Esophagus muscularis mucosa (tissue), 4 donors: ENCODE measurements around the gene TNS1. TPM values are rescaled to one million over a fixed set of nuclear protein-coding genes. Genes with fewer than 3 reads are reported as not detected.

Experiments
- DNase-seq: peaks from one replicate; pipeline ENCODE4 v3.0.0-alpha.2; 2017; ENCODE audit errors: extremely low spot score
- H3K27ac ChIP-seq, 4 donors: fragments of 200-600 bp; sonication (generic); replicated peaks in 1 of 4; 1 replicate in 3 of 4; 2 replicates in 1 of 4; pipeline ENCODE4 v1.5.1; 2016 to 2019; ENCODE audit warnings: mild to moderate bottlenecking in 1 of 4
- H3K27me3 ChIP-seq, 4 donors: fragments of 200-600 bp; sonication (generic); one replicate each; pipeline versions ENCODE4 v1.5.1 to v1.6.0; 2016 to 2019
- H3K36me3 ChIP-seq, 4 donors: fragments of 200-600 bp; sonication (generic); one replicate each; pipeline ENCODE4 v1.5.1; 2016 to 2019
- H3K4me1 ChIP-seq, 4 donors: fragments of 200-600 bp; sonication (generic); one replicate each; pipeline ENCODE4 v1.5.1; 2016 to 2019
- H3K4me3 ChIP-seq, 4 donors: fragments of 200-600 bp; sonication (generic); 1 replicate in 2 of 4; 2 replicates in 2 of 4; pipeline ENCODE4 v1.5.1; 2016 to 2019; ENCODE audit warnings: mild to moderate bottlenecking in 4 of 4, moderate library complexity in 1 of 4
- H3K9me3 ChIP-seq, 4 donors: fragments of 200-600 bp; sonication (generic); 1 replicate in 3 of 4; 2 replicates in 1 of 4; pipeline ENCODE4 v1.5.1; 2016 to 2019
- EP300 ChIP-seq: sonication (generic); formaldehyde crosslinking; IDR thresholded peaks from one replicate; pipeline ENCODE4 v1.6.1; 2017; ENCODE audit warnings: antibody characterized with exemption
- POLR2A ChIP-seq: fragments of 450-650 bp; IDR thresholded peaks from one replicate; pipeline ENCODE4 v1.6.1; 2017; ENCODE audit warnings: antibody characterized with exemption, moderate library complexity, mild to moderate bottlenecking, low read depth
- POLR2AphosphoS5 ChIP-seq, 2 donors: sonication (generic); formaldehyde crosslinking; IDR thresholded peaks; one replicate each; pipeline ENCODE4 v1.6.1; 2017; ENCODE audit warnings: antibody characterized with exemption in 2 of 2
- WGBS: methylation state at CpG from one replicate; pipeline ENCODE4 v1.1.5; 2018; 5-methylcytosine and 5-hydroxymethylcytosine counted together
- intact Hi-C: fragments of 100-400 bp; cut with DNase I; formaldehyde crosslinking; loops from one replicate; pipeline ENCODE4 v1.15.1; 2023
- total RNA-seq, 4 donors: library from RNA; depleted of rRNA; stranded (reverse); fragments of >200 nt; gene quantifications; one replicate each; pipeline versions ENCODE4 v1.1.0 to v1.2.1, GENCODE V29; 2016
- TF ChIP-seq, protein P1 (sequence below), 3 experiments: fragments of 200-600 bp in 2 of 3; fragments of 450-650 bp in 1 of 3; sonication (generic) in 2 of 3; IDR thresholded peaks; one replicate each; pipeline ENCODE4 v1.5.1; 2017 to 2019; ENCODE audit warnings: antibody characterized with exemption in 3 of 3, mild to moderate bottlenecking in 2 of 3, moderate library complexity in 1 of 3

The TNS1 gene
- total RNA-seq, 4 donors from 2014 or later, result 1,001 to 2,170 (median 1,411) TPM

GRCh38 chr2:217996361-217996760, 6.4 kb downstream of the TNS1 start:
- Histone ChIP-seq H3K4me3 (peak overlapping the region in 1 of 4 donors; percentile 30), H3K27ac (peak overlapping the region; percentile 13 to 65 (median 44)), H3K4me1 (peaks cover 28 to 54% (median 43%) of the 10 kb centered on the region in 4 donors), H3K36me3 (no peaks in the 10 kb centered on the region), H3K27me3 (no peaks in the 10 kb centered on the region), H3K9me3 (no peaks in the 10 kb centered on the region)
- no peak for DNase-seq
- intact Hi-C loops, result no loop called here
- TF ChIP-seq POLR2A (no peak), POLR2AphosphoS5 (IDR thresholded peaks at IDR 0.05) (no peak)
- TF ChIP-seq, protein P1, sequence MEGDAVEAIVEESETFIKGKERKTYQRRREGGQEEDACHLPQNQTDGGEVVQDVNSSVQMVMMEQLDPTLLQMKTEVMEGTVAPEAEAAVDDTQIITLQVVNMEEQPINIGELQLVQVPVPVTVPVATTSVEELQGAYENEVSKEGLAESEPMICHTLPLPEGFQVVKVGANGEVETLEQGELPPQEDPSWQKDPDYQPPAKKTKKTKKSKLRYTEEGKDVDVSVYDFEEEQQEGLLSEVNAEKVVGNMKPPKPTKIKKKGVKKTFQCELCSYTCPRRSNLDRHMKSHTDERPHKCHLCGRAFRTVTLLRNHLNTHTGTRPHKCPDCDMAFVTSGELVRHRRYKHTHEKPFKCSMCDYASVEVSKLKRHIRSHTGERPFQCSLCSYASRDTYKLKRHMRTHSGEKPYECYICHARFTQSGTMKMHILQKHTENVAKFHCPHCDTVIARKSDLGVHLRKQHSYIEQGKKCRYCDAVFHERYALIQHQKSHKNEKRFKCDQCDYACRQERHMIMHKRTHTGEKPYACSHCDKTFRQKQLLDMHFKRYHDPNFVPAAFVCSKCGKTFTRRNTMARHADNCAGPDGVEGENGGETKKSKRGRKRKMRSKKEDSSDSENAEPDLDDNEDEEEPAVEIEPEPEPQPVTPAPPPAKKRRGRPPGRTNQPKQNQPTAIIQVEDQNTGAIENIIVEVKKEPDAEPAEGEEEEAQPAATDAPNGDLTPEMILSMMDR (IDR thresholded peaks at IDR 0.05), result no peak
- 60% methylated on average over 7 of the region's 7 CpGs for WGBS

- Histone ChIP-seq H3K27me3 (no peaks in the 10 kb centered on the region), H3K36me3 (no peaks in the 10 kb centered on the region), H3K4me3 (peak overlapping the region in 1 of 4 donors; percentile 16), H3K4me1 (peaks cover 28 to 54% (median 43%) of the 10 kb centered on the region in 4 donors), H3K9me3 (no peaks in the 10 kb centered on the region), H3K27ac (peak overlapping the region; percentile 13 to 65 (median 44))
- TF ChIP-seq, protein P1 (IDR thresholded peaks at IDR 0.05), result no peak
- TF ChIP-seq POLR2AphosphoS5 (IDR thresholded peaks at IDR 0.05), result no peak
- TF ChIP-seq POLR2A, result no peak
- TF ChIP-seq EP300, result no peak
- no peak for DNase-seq
- WGBS, result no CpG with 5 or more reads among the region's 8 CpGs
- intact Hi-C loops, result no loop called here
Measured at GRCh38 chr2:217995731-217996231, 7.0 kb downstream of the TNS1 start.

DNA sequence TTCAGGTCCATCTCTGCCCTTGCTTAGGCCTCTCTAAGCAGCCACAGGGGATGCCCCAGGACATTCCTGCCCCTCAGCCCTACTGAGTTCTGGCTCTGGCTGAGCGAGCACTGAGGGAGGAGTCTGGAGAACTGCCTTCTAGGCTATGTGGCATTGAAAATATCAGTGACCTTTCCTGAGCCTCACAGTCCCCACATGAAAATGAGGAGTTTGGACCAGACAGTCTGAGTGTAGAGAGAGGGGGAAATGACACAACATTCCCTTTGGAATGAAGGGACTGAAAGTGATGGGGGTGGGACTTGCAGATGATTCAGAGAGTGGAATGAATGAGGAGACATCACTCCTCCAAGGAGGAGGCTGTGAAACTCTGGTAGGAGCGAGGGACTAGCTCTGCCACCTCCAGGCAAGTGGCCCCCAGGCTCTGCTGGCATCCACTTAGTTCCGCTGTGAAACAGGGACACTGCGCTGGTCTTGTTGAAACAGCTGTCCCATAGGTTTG, 8.0 kb downstream of the TNS1 start:
- Histone ChIP-seq H3K27ac (peak overlapping the region; percentile 12 to 65 (median 26)), H3K9me3 (no peaks in the 10 kb centered on the region), H3K4me1 (peaks cover 28 to 52% (median 41%) of the 10 kb centered on the region in 4 donors), H3K4me3 (no peak overlapping the region), H3K36me3 (peaks cover 0 to 4% (median 0%) of the 10 kb centered on the region in 4 donors), H3K27me3 (no peaks in the 10 kb centered on the region)
- no peak for DNase-seq
- WGBS, result 79% methylated on average over 4 of the region's 4 CpGs
- peak in 1 of 2 donors; percentile 29 for TF ChIP-seq POLR2AphosphoS5 (IDR thresholded peaks at IDR 0.05)
- no peak for TF ChIP-seq EP300
- intact Hi-C loops, result no loop called here

DNA sequence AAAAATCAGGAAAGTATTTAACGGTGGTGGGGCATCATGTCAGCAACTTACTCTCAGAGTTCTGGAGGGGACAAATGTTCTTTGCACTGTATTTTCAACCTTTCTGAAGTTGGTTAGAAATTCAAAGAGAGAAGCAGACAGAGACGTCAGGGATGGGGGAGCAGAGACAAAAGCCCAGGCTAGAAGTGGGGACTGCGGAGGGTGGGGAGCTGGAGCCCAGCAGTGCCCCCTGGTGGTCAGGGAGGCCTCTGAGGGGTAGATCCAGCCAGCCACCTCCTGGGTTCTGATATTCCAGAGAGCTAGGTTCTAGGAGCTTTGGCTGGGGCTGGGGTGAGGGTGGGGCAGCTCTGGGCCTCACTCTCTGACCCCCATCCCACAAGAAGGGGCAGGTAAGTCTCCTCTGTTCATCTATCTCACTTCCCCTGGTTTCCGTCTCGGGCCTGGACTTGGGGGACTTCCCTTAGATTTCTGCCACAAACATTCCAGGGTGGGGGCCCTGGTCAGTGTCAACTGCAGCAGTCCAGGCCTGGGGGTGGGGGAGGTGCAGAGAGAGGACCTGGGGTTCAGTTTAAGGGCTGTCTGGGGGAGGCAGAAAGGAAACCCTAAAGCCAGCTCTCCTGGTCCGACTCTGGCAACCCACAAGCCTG, 8.9 kb downstream of the TNS1 start:
- intact Hi-C loops, result no loop called here
- TF ChIP-seq, protein P1 (IDR thresholded peaks at IDR 0.05), result peak; percentile 77 to 94 (median 79)
- no peak for TF ChIP-seq POLR2A
- TF ChIP-seq EP300, result no peak
- TF ChIP-seq POLR2AphosphoS5 (IDR thresholded peaks at IDR 0.05), result peak in 1 of 2 donors; percentile 23
- Histone ChIP-seq H3K27me3 (no peaks in the 10 kb centered on the region), H3K36me3 (peaks cover 0 to 4% (median 0%) of the 10 kb centered on the region in 4 donors), H3K4me1 (peaks cover 33 to 46% (median 44%) of the 10 kb centered on the region in 4 donors), H3K4me3 (no peak overlapping the region), H3K27ac (peak overlapping the region; percentile 12 to 62 (median 50)), H3K9me3 (no peaks in the 10 kb centered on the region)
- WGBS, result 43% methylated on average over 3 of the region's 6 CpGs
- DNase-seq, result no peak

- Histone ChIP-seq H3K27me3 (no peaks in the 10 kb centered on the region), H3K4me3 (no peak overlapping the region), H3K27ac (peak overlapping the region in 3 of 4 donors; percentile 49 to 62 (median 51)), H3K9me3 (no peaks in the 10 kb centered on the region), H3K4me1 (peaks cover 41 to 54% (median 52%) of the 10 kb centered on the region in 4 donors), H3K36me3 (peaks cover 0 to 4% (median 0%) of the 10 kb centered on the region in 4 donors)
- intact Hi-C loops, result no loop called here
- no peak for TF ChIP-seq POLR2A
- TF ChIP-seq, protein P1 (IDR thresholded peaks at IDR 0.05), result no peak
- TF ChIP-seq POLR2AphosphoS5 (IDR thresholded peaks at IDR 0.05), result peak in 1 of 2 donors; percentile 40
- no peak for TF ChIP-seq EP300
- WGBS, result 70% methylated on average over 6 of the region's 6 CpGs
- DNase-seq, result no peak
Measured at GRCh38 chr2:217993138-217993537, 9.7 kb downstream of the TNS1 start.
